Left lung (tissue), 10 donors: ENCODE results near the gene XRRA1. TPM values are rescaled to one million over a fixed set of nuclear protein-coding genes. Genes with fewer than 3 reads are reported as not detected.
"Not testable (repeated sequence)": the region's sequence is repeated elsewhere in the genome, so short reads cannot be mapped to it uniquely, and the experiment has no call there.

Experiments
- ATAC-seq: fragments of 200-7000 bp; cut with Tn5 transposase; one replicate; pipeline ENCODE4 v1.9.1; 2020; ENCODE audit warnings: moderate library complexity
- DNase-seq, 4 donors: peaks; one replicate each; pipeline ENCODE4 v3.0.0-alpha.2; 2013 to 2020
- H3K27ac ChIP-seq, 2 donors: fragments of 200-600 bp; sonication (generic) in 1 of 2; one replicate each; pipeline versions ENCODE4 v1.5.0 to v1.8.0; 2020 to 2021
- H3K27me3 ChIP-seq, 2 donors: fragments of 200-600 bp; sonication (generic) in 1 of 2; one replicate each; pipeline versions ENCODE4 v1.5.0 to v1.8.0; 2020 to 2021
- H3K36me3 ChIP-seq, 2 donors: fragments of 200-600 bp; sonication (generic) in 1 of 2; one replicate each; pipeline versions ENCODE4 v1.5.0 to v1.8.0; 2020 to 2021
- H3K4me1 ChIP-seq, 2 donors: fragments of 200-600 bp; one replicate each; pipeline ENCODE4 v1.8.0; 2021
- H3K4me3 ChIP-seq, 2 donors: fragments of 200-600 bp; sonication (generic) in 1 of 2; one replicate each; pipeline versions ENCODE4 v1.5.0 to v1.8.0; 2020 to 2021; ENCODE audit warnings: mild to moderate bottlenecking in 1 of 2
- H3K9me3 ChIP-seq, 2 donors: fragments of 200-600 bp; sonication (generic) in 1 of 2; one replicate each; pipeline versions ENCODE4 v1.5.0 to v1.8.0; 2020 to 2021
- intact Hi-C, 2 donors: fragments of 100-400 bp; cut with DNase I; formaldehyde crosslinking; loops; one replicate each; pipeline versions ENCODE4 v1.11.2 to v1.14.2; 2022
- polyA plus RNA-seq, 6 donors: library from polyadenylated mRNA; unstranded; fragments of 120-200 nt; gene quantifications; one replicate each; pipeline ENCODE4 v1.2.1, GENCODE V29; 2013; ENCODE audit not compliant: insufficient read length in 6 of 6
- total RNA-seq, 2 donors: library from RNA; stranded (reverse); fragmentation: NEBNext Ultra II Directional; extraction: Animal tissue kit (Norgen Biotek cat#: 25700); gene quantifications; one replicate each; pipeline ENCODE4 v1.2.1, GENCODE V29; 2021
- TF ChIP-seq, protein P1 (sequence below), 2 donors: fragments of 200-600 bp; sonication (generic) in 1 of 2; IDR thresholded peaks; one replicate each; pipeline versions ENCODE4 v1.5.0 to v1.8.0; 2021; ENCODE audit warnings: antibody characterized with exemption in 2 of 2
- donor health status: DM: no; HTN: yes; CAD: no.
- donor health status: DM: no; HTN: no; CAD: no.

Gene XRRA1
- total and polyA plus RNA-seq, 8 donors: 8.4 to 21.3 (median 16.7) TPM

- Histone ChIP-seq H3K4me1 (no peaks in the 10 kb centered on the region), H3K27me3 (no peaks in the 10 kb centered on the region), H3K27ac (no peak overlapping the region), H3K36me3 (peaks cover 0 to 17% of the 10 kb centered on the region in 2 donors), H3K9me3 (peaks cover 0 to 26% of the 10 kb centered on the region in 2 donors), H3K4me3 (no peak overlapping the region)
- peak; percentile 61 for ATAC-seq
- intact Hi-C loops: no loop called here
- TF ChIP-seq, protein P1, sequence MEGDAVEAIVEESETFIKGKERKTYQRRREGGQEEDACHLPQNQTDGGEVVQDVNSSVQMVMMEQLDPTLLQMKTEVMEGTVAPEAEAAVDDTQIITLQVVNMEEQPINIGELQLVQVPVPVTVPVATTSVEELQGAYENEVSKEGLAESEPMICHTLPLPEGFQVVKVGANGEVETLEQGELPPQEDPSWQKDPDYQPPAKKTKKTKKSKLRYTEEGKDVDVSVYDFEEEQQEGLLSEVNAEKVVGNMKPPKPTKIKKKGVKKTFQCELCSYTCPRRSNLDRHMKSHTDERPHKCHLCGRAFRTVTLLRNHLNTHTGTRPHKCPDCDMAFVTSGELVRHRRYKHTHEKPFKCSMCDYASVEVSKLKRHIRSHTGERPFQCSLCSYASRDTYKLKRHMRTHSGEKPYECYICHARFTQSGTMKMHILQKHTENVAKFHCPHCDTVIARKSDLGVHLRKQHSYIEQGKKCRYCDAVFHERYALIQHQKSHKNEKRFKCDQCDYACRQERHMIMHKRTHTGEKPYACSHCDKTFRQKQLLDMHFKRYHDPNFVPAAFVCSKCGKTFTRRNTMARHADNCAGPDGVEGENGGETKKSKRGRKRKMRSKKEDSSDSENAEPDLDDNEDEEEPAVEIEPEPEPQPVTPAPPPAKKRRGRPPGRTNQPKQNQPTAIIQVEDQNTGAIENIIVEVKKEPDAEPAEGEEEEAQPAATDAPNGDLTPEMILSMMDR (IDR thresholded peaks at IDR 0.05): no peak
- DNase-seq: no peak
These were observed 53.4 kb downstream of the XRRA1 start for GRCh38 chr11:74895340-74896116.

DNA sequence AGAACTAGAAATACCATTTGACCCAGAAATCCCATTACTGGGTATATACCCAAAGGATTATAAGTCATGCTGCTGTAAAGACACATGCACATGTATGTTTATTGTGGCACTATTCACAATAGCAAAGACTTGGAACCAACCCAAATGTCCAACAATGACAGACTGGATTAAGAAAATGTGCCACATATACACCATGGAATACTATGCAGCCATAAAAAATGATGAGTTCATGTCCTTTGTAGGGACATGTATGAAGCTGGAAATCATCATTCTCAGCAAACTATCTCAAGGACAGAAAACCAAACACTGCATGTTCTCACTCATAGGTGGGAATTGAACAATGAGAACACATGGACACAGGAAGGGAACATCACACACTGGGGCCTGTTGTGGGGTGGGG lies 55.9 kb downstream of the XRRA1 start:
- ATAC-seq, H3K4me1 ChIP-seq, DNase-seq, H3K27ac ChIP-seq, intact Hi-C loops, H3K4me3 ChIP-seq, H3K27me3 ChIP-seq: not testable (repeated sequence)
- H3K36me3 ChIP-seq: peaks cover 0 to 16% of the 10 kb centered on the region in 2 donors
- H3K9me3 ChIP-seq: peaks cover 0 to 13% of the 10 kb centered on the region in 2 donors

DNA sequence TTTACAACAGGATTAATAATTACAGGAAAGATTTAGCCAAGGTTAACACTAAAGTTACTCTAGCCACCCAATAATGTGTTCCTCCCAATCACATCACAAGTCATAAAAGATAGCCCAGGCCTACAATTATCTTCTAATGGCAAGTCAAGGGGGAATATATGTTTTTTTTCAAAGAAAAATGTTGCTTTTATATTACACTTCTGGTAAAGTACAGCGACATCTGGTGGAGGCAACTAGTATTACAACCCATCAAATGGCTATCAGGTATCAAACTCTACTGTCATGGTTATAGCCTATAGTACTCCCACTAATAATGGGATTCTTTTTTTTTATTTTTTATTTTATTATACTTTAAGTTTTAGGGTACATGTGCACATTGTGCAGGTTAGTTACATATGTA lies 71.8 kb downstream of the XRRA1 start:
- intact Hi-C loops: no loop called here
- H3K36me3 ChIP-seq: peaks cover 0 to 52% of the 10 kb centered on the region in 2 donors
- H3K9me3 ChIP-seq: peaks cover 0 to 50% of the 10 kb centered on the region in 2 donors
- TF ChIP-seq, protein P1 (IDR thresholded peaks at IDR 0.05): peak; percentile 31 to 35
- H3K27ac ChIP-seq: no peak overlapping the region
- H3K27me3 ChIP-seq: no peaks in the 10 kb centered on the region
- no peaks in the 10 kb centered on the region for H3K4me1 ChIP-seq
- DNase-seq: no peak
- no peak overlapping the region for H3K4me3 ChIP-seq
- ATAC-seq: no peak

DNA sequence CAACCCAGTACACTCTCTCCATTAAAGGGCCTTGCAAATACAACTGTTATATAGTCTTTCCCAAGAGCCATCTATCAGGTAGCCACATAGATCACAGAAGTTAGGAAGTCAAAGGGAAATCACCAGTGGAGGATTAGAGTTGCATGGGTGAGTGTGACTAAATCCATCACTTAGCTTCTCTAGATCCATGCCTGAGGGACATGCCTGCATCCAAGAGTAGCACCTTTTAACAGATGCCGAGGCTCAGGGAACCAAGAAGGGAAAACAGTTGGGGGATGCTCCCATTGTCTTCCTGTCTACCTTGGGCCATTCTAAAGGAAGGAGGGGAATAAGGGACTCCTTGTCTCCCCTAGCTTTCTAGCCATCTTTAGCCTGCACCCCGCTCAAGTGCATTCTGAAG lies 77.9 kb downstream of the XRRA1 start:
- no peak overlapping the region for H3K27ac ChIP-seq
- peaks cover 0 to 93% of the 10 kb centered on the region in 2 donors for H3K36me3 ChIP-seq
- DNase-seq (no peak), ATAC-seq (no peak)
- intact Hi-C loops: no loop called here
- H3K27me3 ChIP-seq: no peaks in the 10 kb centered on the region
- TF ChIP-seq, protein P1 (IDR thresholded peaks at IDR 0.05): no peak
- no peak overlapping the region for H3K4me3 ChIP-seq
- H3K9me3 ChIP-seq: peaks cover 7 to 97% of the 10 kb centered on the region in 2 donors
- H3K4me1 ChIP-seq: no peaks in the 10 kb centered on the region

- Histone ChIP-seq H3K4me1 (no peaks in the 10 kb centered on the region), H3K27me3 (no peaks in the 10 kb centered on the region), H3K36me3 (peaks cover 0 to 93% of the 10 kb centered on the region in 2 donors), H3K4me3 (no peak overlapping the region), H3K9me3 (peaks cover 10 to 97% of the 10 kb centered on the region in 2 donors), H3K27ac (no peak overlapping the region)
- TF ChIP-seq, protein P1 (IDR thresholded peaks at IDR 0.05): peak in 1 of 2 donors; percentile 16
- intact Hi-C loops: no loop called here
- ATAC-seq (peak; percentile 81), DNase-seq (no peak)
These were observed 78.4 kb downstream of the XRRA1 start for GRCh38 chr11:74870485-74870884.
